ENCODE measurements around the gene QRFPR. TPM values are rescaled to one million over a fixed set of nuclear protein-coding genes. Genes with fewer than 3 reads are reported as not detected.

QRFPR gene
- total and polyA plus RNA-seq, 2 of the 8 experiments (the other 6 are each of a cell fraction or from before 2014, with no cell fraction given): 1.0 to 2.9 TPM

DNA sequence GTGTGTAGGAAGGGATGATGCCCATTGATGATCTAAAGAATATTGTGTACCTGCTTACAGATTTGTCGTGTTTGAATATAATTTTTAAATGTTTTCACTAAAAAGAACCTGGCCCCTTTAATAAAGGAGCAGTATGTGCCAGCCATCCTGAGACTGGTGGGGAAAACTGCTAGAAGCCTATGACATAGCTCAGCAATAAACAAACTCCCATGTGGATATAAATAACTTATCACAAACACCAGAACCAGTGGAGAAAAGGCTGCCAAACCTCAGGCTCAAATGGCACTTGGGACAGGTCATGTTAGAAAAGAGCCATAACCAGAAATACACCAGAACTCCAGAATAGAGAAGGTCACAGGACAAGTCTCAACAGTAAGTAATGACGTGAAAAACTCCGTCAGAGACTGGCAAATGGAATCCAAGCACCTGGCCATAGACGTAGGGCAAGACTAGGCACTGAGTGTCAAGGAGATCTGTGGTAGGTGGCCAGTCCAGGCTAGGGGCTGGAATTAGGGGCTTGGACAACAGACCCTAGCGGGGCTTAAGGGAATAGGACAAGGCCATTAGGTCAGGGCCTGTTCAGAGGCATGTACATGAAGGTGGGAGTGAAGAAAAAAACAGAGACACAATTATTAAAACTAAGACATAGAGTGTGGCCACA is 11.7 kb upstream of the QRFPR start:
- no peak overlapping the region for H3K4me2 ChIP-seq (ENCODE audit: insufficient read depth in 1 of 2, low read depth in 2 of 2, low read length in 2 of 2)
- no peak overlapping the region for H3K56ac ChIP-seq (replicated peaks; ENCODE audit: insufficient read length, low read depth, low read length)
- no peak overlapping the region for H3K9ac ChIP-seq (replicated peaks in 1 of 4; ENCODE audit: extremely low read depth in 1 of 4, low read depth in 3 of 4, low read length in 3 of 4)
- FAIRE-seq: no peak
- no peak overlapping the region for H3K4ac ChIP-seq (replicated peaks; ENCODE audit: insufficient read length, low read depth, low read length)
- H3K27me3 ChIP-seq (replicated peaks in 1 of 4; ENCODE audit: control insufficient read depth in 3 of 4, extremely low read depth in 1 of 4, insufficient read depth in 3 of 4, low read length in 3 of 4): no peaks in the 10 kb centered on the region
- no peak overlapping the region for H2AFZ ChIP-seq (ENCODE audit: low read length)
- H2BK120ac ChIP-seq (replicated peaks; ENCODE audit: low read depth, low read length): no peak overlapping the region
- no peak overlapping the region for H3K14ac ChIP-seq (ENCODE audit: insufficient read length)
- H2BK5ac ChIP-seq (ENCODE audit: low read depth, low read length): no peak overlapping the region
- no peaks in the 10 kb centered on the region for H3K79me1 ChIP-seq (ENCODE audit: low read depth, low read length)
- no peak for DNase-seq (ENCODE audit: low read depth in 1 of 2, low spot score in 2 of 2)
- no peak overlapping the region for H4K5ac ChIP-seq (ENCODE audit: insufficient read length, low read depth, low read length)
- no peaks in the 10 kb centered on the region for H3K23me2 ChIP-seq (ENCODE audit: low read depth, low read length)
- no peaks in the 10 kb centered on the region for H3K79me2 ChIP-seq (ENCODE audit: control insufficient read depth in 1 of 2, insufficient read depth in 2 of 2, low read length in 2 of 2)
- no peaks in the 10 kb centered on the region for H3K4me1 ChIP-seq (replicated peaks in 1 of 4; ENCODE audit: control insufficient read depth in 3 of 4, insufficient read depth in 4 of 4, low read length in 3 of 4)
- H3K23ac ChIP-seq (ENCODE audit: insufficient read length): no peak overlapping the region
- no peak overlapping the region for H2AK5ac ChIP-seq (ENCODE audit: low read depth, low read length)
- ChIA-PET CTCF (ENCODE audit: partially characterized antibody) (interaction anchor here (1.7 to 1.9 kb wide), 2 partner anchors 70 to 85 kb away, joined by 5 to 6 read pairs; no protein-coding TSS in a partner anchor), POLR2A (ENCODE audit: partially characterized antibody) (interaction anchor here (0.7 kb wide), 1 partner anchor 12 kb away, joined by 3 read pairs; the partner anchor contains the start of gene QRFPR)
- no peak overlapping the region for H4K91ac ChIP-seq (replicated peaks; ENCODE audit: insufficient read length, low read length)
- no peak overlapping the region for H3K4me3 ChIP-seq (ENCODE audit: extremely low read depth in 1 of 4, insufficient read depth in 2 of 4, low read depth in 3 of 4, low read length in 4 of 4)
- H4K8ac ChIP-seq (ENCODE audit: extremely low read depth, insufficient read depth, low read length): no peak overlapping the region
- H2BK15ac ChIP-seq (ENCODE audit: low read length): no peak overlapping the region
- no peaks in the 10 kb centered on the region for H4K20me1 ChIP-seq (replicated peaks in 1 of 2; ENCODE audit: control insufficient read depth in 1 of 2, insufficient read depth in 2 of 2, low read length in 2 of 2)
- TF ChIP-seq RBBP5 (IDR thresholded peaks at IDR 0.05; ENCODE audit: borderline replicate concordance, low read depth, low read length): no peak
- TF ChIP-seq CREB1 (IDR thresholded peaks at IDR 0.05): no peak
- TF ChIP-seq SP4 (IDR thresholded peaks at IDR 0.05; ENCODE audit: low read length): no peak
- no peak for TF ChIP-seq SIN3A (conservative IDR thresholded peaks at IDR 0.05 in 1 of 2, IDR thresholded peaks at IDR 0.05 in 1 of 2; ENCODE audit: low read depth in 1 of 2, low read length in 2 of 2)
- no peak for TF ChIP-seq SP1 (IDR thresholded peaks at IDR 0.05; ENCODE audit: low read depth, low read length)
- no peak for TF ChIP-seq BACH1 (IDR thresholded peaks at IDR 0.05; ENCODE audit: low read length)
- no peak for TF ChIP-seq JUN (IDR thresholded peaks at IDR 0.05; ENCODE audit: low read depth, low read length)
- no peak for TF ChIP-seq RFX5 (IDR thresholded peaks at IDR 0.05; ENCODE audit: borderline replicate concordance, low read depth, low read length)
- no peak for TF ChIP-seq BRCA1 (IDR thresholded peaks at IDR 0.05; ENCODE audit: low read depth, low read length)
- H3K36me3 ChIP-seq (ENCODE audit: control insufficient read depth in 2 of 4, insufficient read depth in 4 of 4, low read length in 3 of 4): no peaks in the 10 kb centered on the region
- H3K27ac ChIP-seq (ENCODE audit: low read depth, low read length): no peak overlapping the region
- no peak overlapping the region for H3K18ac ChIP-seq (ENCODE audit: extremely low read depth, low read length)
- H3K9me3 ChIP-seq (ENCODE audit: insufficient read depth in 2 of 2, low read depth in 1 of 2, low read length in 1 of 2): 0 out of 4 replicates have a peak, but pooled peaks cover 0 to 4% of the 10 kb centered on the region in 2 experiments
- H2BK20ac ChIP-seq (ENCODE audit: low read length): no peak overlapping the region
- H2BK12ac ChIP-seq (ENCODE audit: low read depth, low read length): no peak overlapping the region
- WGBS, 2 experiments (ENCODE audit: extremely low coverage in 1 of 2, insufficient coverage in 1 of 2, insufficient read length in 1 of 2, insufficient replicate concordance in 2 of 2, low coverage in 1 of 2, low lambda C conversion rate in 2 of 2, missing lambda C conversion rate in 1 of 2): 64% methylated on average over 5 of the region's 5 CpGs; no CpG with 5 or more reads in 1 of the 2 experiments
